ENCODE data around the gene MAPK1IP1L. TPM values are rescaled to one million over a fixed set of nuclear protein-coding genes. Genes with fewer than 3 reads are reported as not detected.

MAPK1IP1L gene
- total and polyA plus RNA-seq, 2 experiments from 2014 or later: 72.4 to 162 TPM

GRCh38 chr14:55071870-55072640 is 20.6 kb downstream of the MAPK1IP1L start:
- ATAC-seq: peak; percentile 14; the same call in 1 of the 3 replicates
- Histone ChIP-seq H3K36me3 (ENCODE audit: insufficient read depth) (no peaks in the 10 kb centered on the region), H2AFZ (no peak overlapping the region), H3F3A (replicated peaks; ENCODE audit: low read depth) (no peaks in the 10 kb centered on the region), H3K9me2 (ENCODE audit: insufficient read depth) (no peaks in the 10 kb centered on the region), H3K27ac (ENCODE audit: low read depth) (no peak overlapping the region), H3K4me3 (no peak overlapping the region), H3K4me2 (peak overlapping the region; percentile 13; the same call in 1 of the 2 replicates), H3K4me1 (ENCODE audit: insufficient read depth) (peaks cover 7% of the 10 kb centered on the region; the same call in 1 of the 2 replicates), H3K27me3 (ENCODE audit: insufficient read depth) (no peaks in the 10 kb centered on the region), H4K20me1 (replicated peaks; ENCODE audit: insufficient read depth) (no peaks in the 10 kb centered on the region), H3K79me2 (replicated peaks; ENCODE audit: insufficient read depth) (no peaks in the 10 kb centered on the region)
- peaks cover 8% of the 10 kb centered on the region for H3K27me3 Mint-ChIP-seq (ENCODE audit: insufficient read depth, low read depth, poor library complexity)
- DNase-seq (ENCODE audit: low spot score): no peak
- H3K4me1 Mint-ChIP-seq: peaks cover 16% of the 10 kb centered on the region
- no peaks in the 10 kb centered on the region; the same call in 2 of the 3 replicates for H3K36me3 Mint-ChIP-seq (ENCODE audit: low read depth)
- peak overlapping the region; percentile 14; the same call in 1 of the 2 replicates for H3K27ac Mint-ChIP-seq
- TF ChIP-seq, protein P1, sequence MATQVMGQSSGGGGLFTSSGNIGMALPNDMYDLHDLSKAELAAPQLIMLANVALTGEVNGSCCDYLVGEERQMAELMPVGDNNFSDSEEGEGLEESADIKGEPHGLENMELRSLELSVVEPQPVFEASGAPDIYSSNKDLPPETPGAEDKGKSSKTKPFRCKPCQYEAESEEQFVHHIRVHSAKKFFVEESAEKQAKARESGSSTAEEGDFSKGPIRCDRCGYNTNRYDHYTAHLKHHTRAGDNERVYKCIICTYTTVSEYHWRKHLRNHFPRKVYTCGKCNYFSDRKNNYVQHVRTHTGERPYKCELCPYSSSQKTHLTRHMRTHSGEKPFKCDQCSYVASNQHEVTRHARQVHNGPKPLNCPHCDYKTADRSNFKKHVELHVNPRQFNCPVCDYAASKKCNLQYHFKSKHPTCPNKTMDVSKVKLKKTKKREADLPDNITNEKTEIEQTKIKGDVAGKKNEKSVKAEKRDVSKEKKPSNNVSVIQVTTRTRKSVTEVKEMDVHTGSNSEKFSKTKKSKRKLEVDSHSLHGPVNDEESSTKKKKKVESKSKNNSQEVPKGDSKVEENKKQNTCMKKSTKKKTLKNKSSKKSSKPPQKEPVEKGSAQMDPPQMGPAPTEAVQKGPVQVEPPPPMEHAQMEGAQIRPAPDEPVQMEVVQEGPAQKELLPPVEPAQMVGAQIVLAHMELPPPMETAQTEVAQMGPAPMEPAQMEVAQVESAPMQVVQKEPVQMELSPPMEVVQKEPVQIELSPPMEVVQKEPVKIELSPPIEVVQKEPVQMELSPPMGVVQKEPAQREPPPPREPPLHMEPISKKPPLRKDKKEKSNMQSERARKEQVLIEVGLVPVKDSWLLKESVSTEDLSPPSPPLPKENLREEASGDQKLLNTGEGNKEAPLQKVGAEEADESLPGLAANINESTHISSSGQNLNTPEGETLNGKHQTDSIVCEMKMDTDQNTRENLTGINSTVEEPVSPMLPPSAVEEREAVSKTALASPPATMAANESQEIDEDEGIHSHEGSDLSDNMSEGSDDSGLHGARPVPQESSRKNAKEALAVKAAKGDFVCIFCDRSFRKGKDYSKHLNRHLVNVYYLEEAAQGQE (IDR thresholded peaks at IDR 0.05; ENCODE audit: unreplicated experiment): no peak
- no peak for TF ChIP-seq ETS1 (IDR thresholded peaks at IDR 0.05)
- no peak for TF ChIP-seq ZNF331 (CRISPR knock-in tag; IDR thresholded peaks at IDR 0.05; ENCODE audit: low read depth)
- TF ChIP-seq JUNB (IDR thresholded peaks at IDR 0.05; ENCODE audit: unreplicated experiment): no peak
- no peak for TF ChIP-seq CTCF (conservative IDR thresholded peaks at IDR 0.05; ENCODE audit: low read depth in 2 of 2)
- no peaks in the 10 kb centered on the region for H3K9me3 Mint-ChIP-seq
- H3K4me3 Mint-ChIP-seq: no peak overlapping the region

DNA sequence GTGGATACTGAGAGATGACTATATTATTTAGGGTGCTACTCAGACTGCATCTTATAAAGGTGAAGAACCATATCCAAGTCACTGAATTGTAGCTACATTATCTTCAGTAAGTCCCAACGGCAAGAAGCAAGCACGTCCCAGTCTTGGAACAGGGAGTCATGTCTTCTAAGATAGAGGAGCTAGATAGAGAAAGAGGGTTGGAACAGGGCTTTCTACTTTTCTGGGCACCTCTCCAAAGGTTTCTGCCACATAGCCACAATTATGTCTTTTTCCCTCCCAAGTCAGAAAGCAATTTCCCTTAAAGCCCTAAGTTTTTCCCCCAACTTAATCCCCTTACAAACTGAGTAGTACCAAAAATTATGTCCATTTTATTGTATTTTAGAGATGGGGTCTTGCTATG is 22.4 kb downstream of the MAPK1IP1L start:
- no peaks in the 10 kb centered on the region for H3K9me3 Mint-ChIP-seq
- H3K4me3 Mint-ChIP-seq: no peak overlapping the region
- H3K9me2 ChIP-seq (ENCODE audit: insufficient read depth): no peaks in the 10 kb centered on the region
- H3K4me1 ChIP-seq (ENCODE audit: insufficient read depth): peaks cover 7% of the 10 kb centered on the region; the same call in 1 of the 2 replicates
- no peak for ATAC-seq
- no peak overlapping the region for H2AFZ ChIP-seq
- no peaks in the 10 kb centered on the region for H3K79me2 ChIP-seq (replicated peaks; ENCODE audit: insufficient read depth)
- H3K4me1 Mint-ChIP-seq: peaks cover 16% of the 10 kb centered on the region
- H3F3A ChIP-seq (replicated peaks; ENCODE audit: low read depth): no peaks in the 10 kb centered on the region
- H3K36me3 Mint-ChIP-seq (ENCODE audit: low read depth): no peaks in the 10 kb centered on the region
- H3K36me3 ChIP-seq (ENCODE audit: insufficient read depth): no peaks in the 10 kb centered on the region
- H3K27me3 ChIP-seq (ENCODE audit: insufficient read depth): no peaks in the 10 kb centered on the region
- H4K20me1 ChIP-seq (replicated peaks; ENCODE audit: insufficient read depth): no peaks in the 10 kb centered on the region
- H3K27me3 Mint-ChIP-seq (ENCODE audit: insufficient read depth, low read depth, poor library complexity): peaks cover 6% of the 10 kb centered on the region
- no peak for DNase-seq (ENCODE audit: low spot score)
- H3K27ac ChIP-seq (ENCODE audit: low read depth): no peak overlapping the region
- H3K4me2 ChIP-seq: no peak overlapping the region
- no peak overlapping the region for H3K4me3 ChIP-seq
- no peak overlapping the region for H3K27ac Mint-ChIP-seq
- TF ChIP-seq POLR2AphosphoS5 (IDR thresholded peaks at IDR 0.05; ENCODE audit: low read depth) (no peak), EZH2phosphoT487 (IDR thresholded peaks at IDR 0.05; ENCODE audit: unreplicated experiment) (no peak), ZNF114 (CRISPR knock-in tag; IDR thresholded peaks at IDR 0.05) (no peak)

Measured in GM23338 (cell line).